Astrocyte (in vitro differentiated cells and primary cell): ENCODE data around the gene JAKMIP1. TPM values are rescaled to one million over a fixed set of nuclear protein-coding genes. Genes with fewer than 3 reads are reported as not detected.

Experiments used
- DNase-seq: peaks from one replicate; pipeline ENCODE4 v3.0.0-alpha.2; 2010; ENCODE audit warnings: low read depth
- FAIRE-seq: peaks from 2 replicates; lab custom pipeline; 2011; peaks lifted over from hg19 to GRCh38; lab: Jason Lieb, UNC
- H2AFZ ChIP-seq: 2 replicates; pipeline ENCODE4 v1.6.0; 2012; ENCODE audit warnings: low read depth, low read length, inconsistent platforms
- H3K27ac ChIP-seq: 2 replicates; pipeline ENCODE4 v1.5.1; 2011; ENCODE audit warnings: low read depth, low read length, inconsistent platforms
- H3K27me3 ChIP-seq: 2 replicates; pipeline ENCODE4 v1.6.0; 2011; ENCODE audit warnings: low read length, inconsistent platforms; ENCODE audit not compliant: insufficient read depth
- H3K36me3 ChIP-seq: 2 replicates; pipeline ENCODE4 v1.5.1; 2011; ENCODE audit warnings: low read length, inconsistent platforms; ENCODE audit not compliant: insufficient read depth
- H3K4me1 ChIP-seq: 2 replicates; pipeline ENCODE4 v1.5.1; 2011; ENCODE audit warnings: low read length, inconsistent platforms; ENCODE audit not compliant: insufficient read depth
- H3K4me2 ChIP-seq: 2 replicates; pipeline ENCODE4 v1.6.0; 2012; ENCODE audit warnings: low read length, inconsistent platforms
- H3K4me3 ChIP-seq: 2 replicates; pipeline ENCODE4 v1.5.1; 2011; ENCODE audit warnings: low read depth, mild to moderate bottlenecking, low read length, inconsistent platforms; ENCODE audit not compliant: insufficient read depth
- H3K79me2 ChIP-seq: 2 replicates; pipeline ENCODE4 v1.6.0; 2012; ENCODE audit warnings: mild to moderate bottlenecking, low read length, inconsistent platforms; ENCODE audit not compliant: insufficient read depth
- H3K9ac ChIP-seq: 2 replicates; pipeline ENCODE4 v1.6.0; 2012; ENCODE audit warnings: mild to moderate bottlenecking, low read length, inconsistent platforms
- H3K9me3 ChIP-seq: 2 replicates; pipeline ENCODE4 v1.5.1; 2012; ENCODE audit warnings: low read depth, mild to moderate bottlenecking, low read length, inconsistent platforms; ENCODE audit not compliant: insufficient read depth
- H4K20me1 ChIP-seq: 2 replicates; pipeline ENCODE4 v1.6.0; 2012; ENCODE audit warnings: low read length, inconsistent platforms; ENCODE audit not compliant: insufficient read depth
- H3K27ac Mint-ChIP-seq: one replicate; pipeline ENCODE4 v1.8.0; 2021; ENCODE audit warnings: mild to moderate bottlenecking, mixed read lengths; ENCODE audit not compliant: unreplicated experiment
- H3K27me3 Mint-ChIP-seq: one replicate; pipeline ENCODE4 v1.8.0; 2021; ENCODE audit warnings: low read depth, mixed read lengths; ENCODE audit not compliant: unreplicated experiment
- H3K36me3 Mint-ChIP-seq: one replicate; pipeline ENCODE4 v1.8.0; 2021; ENCODE audit warnings: low read depth, mixed read lengths; ENCODE audit not compliant: unreplicated experiment
- H3K4me1 Mint-ChIP-seq: one replicate; pipeline ENCODE4 v1.8.0; 2021; ENCODE audit warnings: low read depth, mixed read lengths; ENCODE audit not compliant: unreplicated experiment
- H3K4me3 Mint-ChIP-seq: one replicate; pipeline ENCODE4 v1.8.0; 2021; ENCODE audit warnings: mild to moderate bottlenecking, moderate library complexity, mixed read lengths; ENCODE audit not compliant: unreplicated experiment
- H3K9me3 Mint-ChIP-seq: one replicate; pipeline ENCODE4 v1.8.0; 2021; ENCODE audit warnings: mild to moderate bottlenecking, mixed read lengths; ENCODE audit not compliant: unreplicated experiment
- CTCF ChIP-seq: IDR thresholded peaks from 2 replicates; pipeline ENCODE4 v1.5.1; 2011; ENCODE audit warnings: low read depth, mild to moderate bottlenecking, inconsistent platforms, low read length, moderate library complexity; ENCODE audit not compliant: insufficient read depth
- EZH2 ChIP-seq: IDR thresholded peaks from 2 replicates; pipeline ENCODE4 v1.6.1; 2012; ENCODE audit warnings: mild to moderate bottlenecking, low read length, inconsistent platforms; ENCODE audit not compliant: insufficient read depth
- total RNA-seq: library from RNA; stranded (reverse); gene quantifications from 2 replicates; pipeline ENCODE4 v1.2.1, GENCODE V29; 2021

The JAKMIP1 gene
- total RNA-seq, 1 donor from 2014 or later: 0.50 TPM

- no peak overlapping the region for H3K27ac ChIP-seq
- no peak overlapping the region for H3K4me2 ChIP-seq
- no peaks in the 10 kb centered on the region for H4K20me1 ChIP-seq
- TF ChIP-seq EZH2 (no peak), CTCF (no peak)
- DNase-seq: no peak
- no peaks in the 10 kb centered on the region for H3K9me3 Mint-ChIP-seq
- H3K9me3 ChIP-seq: peaks cover 7% of the 10 kb centered on the region
- no peak overlapping the region for H3K4me3 Mint-ChIP-seq
- peaks cover 3% of the 10 kb centered on the region for H3K4me1 Mint-ChIP-seq
- no peaks in the 10 kb centered on the region for H3K36me3 ChIP-seq
- H2AFZ ChIP-seq: no peak overlapping the region
- no peak overlapping the region for H3K9ac ChIP-seq
- H3K27ac Mint-ChIP-seq: no peak overlapping the region
- H3K27me3 Mint-ChIP-seq: peaks cover 15% of the 10 kb centered on the region
- no peaks in the 10 kb centered on the region for H3K79me2 ChIP-seq
- no peaks in the 10 kb centered on the region for H3K36me3 Mint-ChIP-seq
- no peak for FAIRE-seq
- no peak overlapping the region for H3K4me3 ChIP-seq
- no peaks in the 10 kb centered on the region for H3K27me3 ChIP-seq
- H3K4me1 ChIP-seq: no peaks in the 10 kb centered on the region
These were observed 78.4 kb downstream of the JAKMIP1 start for GRCh38 chr4:6121941-6122340.

GRCh38 chr4:6121276-6121850, 79.0 kb downstream of the JAKMIP1 start:
- Histone ChIP-seq H3K9me3 (peaks cover 6% of the 10 kb centered on the region), H3K27ac (no peak overlapping the region), H3K4me3 (no peak overlapping the region), H3K79me2 (no peaks in the 10 kb centered on the region), H3K27me3 (no peaks in the 10 kb centered on the region), H4K20me1 (no peaks in the 10 kb centered on the region), H3K36me3 (no peaks in the 10 kb centered on the region), H3K9ac (no peak overlapping the region), H3K4me1 (no peaks in the 10 kb centered on the region), H3K4me2 (no peak overlapping the region), H2AFZ (no peak overlapping the region)
- H3K27me3 Mint-ChIP-seq: peaks cover 21% of the 10 kb centered on the region
- no peak overlapping the region for H3K4me3 Mint-ChIP-seq
- peaks cover 3% of the 10 kb centered on the region for H3K4me1 Mint-ChIP-seq
- no peak overlapping the region for H3K27ac Mint-ChIP-seq
- DNase-seq: no peak
- H3K9me3 Mint-ChIP-seq: no peaks in the 10 kb centered on the region
- FAIRE-seq: no peak
- no peaks in the 10 kb centered on the region for H3K36me3 Mint-ChIP-seq
- TF ChIP-seq CTCF (no peak), EZH2 (no peak)

- Mint-ChIP-seq H3K4me1 (peaks cover 3% of the 10 kb centered on the region), H3K4me3 (no peak overlapping the region), H3K9me3 (no peaks in the 10 kb centered on the region), H3K27me3 (peaks cover 23% of the 10 kb centered on the region), H3K27ac (no peak overlapping the region), H3K36me3 (no peaks in the 10 kb centered on the region)
- TF ChIP-seq EZH2 (no peak), CTCF (no peak)
- DNase-seq (no peak), FAIRE-seq (no peak)
- no peak overlapping the region for H3K4me3 ChIP-seq
- H3K36me3 ChIP-seq: no peaks in the 10 kb centered on the region
- no peak overlapping the region for H3K4me2 ChIP-seq
- no peaks in the 10 kb centered on the region for H4K20me1 ChIP-seq
- no peaks in the 10 kb centered on the region for H3K79me2 ChIP-seq
- no peak overlapping the region for H3K9ac ChIP-seq
- H2AFZ ChIP-seq: no peak overlapping the region
- no peak overlapping the region for H3K27ac ChIP-seq
- no peaks in the 10 kb centered on the region for H3K27me3 ChIP-seq
- H3K9me3 ChIP-seq: no peaks in the 10 kb centered on the region
- no peaks in the 10 kb centered on the region for H3K4me1 ChIP-seq
These were observed 80.0 kb downstream of the JAKMIP1 start for GRCh38 chr4:6120361-6120760.
